GM19395 (cell line): ENCODE data around the gene MINDY3.

Source experiments
- ATAC-seq: cut with Tn5 transposase; IDR thresholded peaks from one replicate; pipeline ENCODE4 v1.9.1; 2021; ENCODE audit warnings: mild to moderate bottlenecking, moderate library complexity; ENCODE audit not compliant: unreplicated experiment

Gene MINDY3

DNA sequence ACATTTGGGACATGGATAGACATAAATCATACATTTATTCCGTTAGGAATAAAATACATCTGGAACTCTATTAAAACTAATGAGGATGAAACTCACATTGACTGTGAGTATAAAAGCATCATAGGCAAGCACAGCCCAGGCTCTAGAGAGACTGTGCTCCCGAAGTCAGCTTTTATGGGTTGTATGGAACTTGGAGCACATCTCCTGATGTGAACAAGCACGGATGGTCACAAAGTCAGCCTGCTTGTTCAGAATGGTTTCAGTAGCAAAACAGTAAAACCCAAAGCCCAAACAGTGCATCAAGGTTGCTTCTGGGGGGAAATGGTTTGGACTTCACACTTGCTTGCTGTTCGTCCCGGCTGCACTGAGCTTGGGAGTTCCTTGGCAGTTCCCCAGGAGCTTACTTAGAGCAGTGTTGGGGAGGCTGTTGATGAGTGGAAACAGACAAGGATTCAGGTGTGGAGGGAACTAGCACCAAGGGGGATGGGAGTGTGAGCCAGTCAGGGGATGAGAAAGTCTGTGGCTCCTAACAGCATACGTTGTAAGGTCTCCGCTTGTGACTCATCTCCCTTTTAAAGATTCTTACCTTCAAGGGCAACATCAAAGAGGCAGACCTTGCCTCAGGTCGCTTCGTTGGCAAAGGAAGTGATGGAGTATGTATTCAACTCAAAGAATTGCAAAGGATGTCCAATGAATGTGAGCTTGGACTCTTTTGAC, 120.9 kb downstream of the MINDY3 start:
- ATAC-seq = no peak

DNA sequence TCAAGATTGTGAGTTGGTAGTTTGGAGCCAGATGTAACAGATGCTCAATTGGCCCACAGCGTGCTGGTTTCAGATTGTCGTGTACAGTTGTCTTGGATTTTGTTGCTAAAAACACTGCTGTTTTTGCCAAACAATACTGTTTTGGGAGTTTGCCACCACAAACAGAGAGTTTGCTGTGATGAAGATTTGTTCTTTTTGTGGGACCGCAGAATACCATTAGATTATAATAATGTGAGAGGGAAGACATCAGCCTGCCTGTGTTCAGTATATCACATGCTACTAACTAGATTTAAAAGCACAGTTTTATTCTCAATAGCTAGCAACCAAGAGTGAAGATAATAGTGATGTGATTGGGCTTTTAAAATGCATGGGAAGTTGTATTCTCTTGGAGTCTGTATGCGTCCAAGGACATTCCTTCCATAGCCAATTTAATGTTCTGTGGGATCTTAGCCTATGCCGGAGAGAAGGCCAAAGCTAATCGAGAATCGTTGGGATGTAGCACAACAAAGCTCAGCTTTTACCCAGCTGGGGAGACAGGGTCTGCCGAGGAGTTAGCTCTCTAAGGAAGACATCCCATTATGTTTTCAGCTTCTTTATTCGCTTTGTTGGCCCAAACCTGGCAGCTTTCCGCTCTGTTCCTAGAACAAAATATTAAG, 121.9 kb downstream of the MINDY3 start:
- ATAC-seq = no peak

DNA sequence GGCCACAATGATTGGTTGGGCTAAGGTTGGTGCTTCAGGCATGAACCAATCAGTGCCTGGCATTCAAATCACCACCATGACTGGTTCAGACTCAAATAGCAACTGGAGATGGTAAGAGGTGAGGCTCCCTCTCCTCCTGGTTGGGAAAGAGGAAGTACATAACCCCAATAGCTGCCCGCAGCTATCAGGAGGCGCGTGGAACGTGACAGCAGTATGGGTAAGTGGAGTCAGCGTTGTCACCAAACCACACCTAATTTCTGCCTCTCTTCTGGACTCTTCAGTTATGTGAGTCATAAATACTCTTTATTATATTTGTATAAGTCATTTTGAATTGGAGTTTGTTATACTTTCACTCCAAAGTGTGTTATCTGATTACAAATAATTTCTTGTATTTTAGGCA, 122.7 kb downstream of the MINDY3 start:
- ATAC-seq = no peak

DNA sequence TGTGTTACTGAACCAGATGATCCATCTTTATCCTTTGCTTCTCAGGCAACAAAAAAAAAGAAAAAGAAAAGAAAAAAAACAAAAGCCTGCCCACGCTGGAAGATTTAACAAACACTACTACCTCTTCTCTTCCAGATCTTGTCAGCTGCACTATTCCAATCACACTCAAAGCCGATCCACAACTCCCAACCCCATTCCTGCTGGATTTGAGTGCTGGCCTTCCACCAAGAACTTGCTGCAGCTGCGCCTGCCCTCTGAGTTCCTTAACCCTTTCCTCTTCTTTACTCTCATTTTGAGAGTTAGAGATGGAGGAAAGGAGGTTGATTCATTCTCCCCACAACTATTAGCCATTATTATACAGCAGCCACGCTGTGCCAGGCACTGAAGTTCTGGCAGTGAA, 124.5 kb downstream of the MINDY3 start:
- ATAC-seq = no peak

DNA sequence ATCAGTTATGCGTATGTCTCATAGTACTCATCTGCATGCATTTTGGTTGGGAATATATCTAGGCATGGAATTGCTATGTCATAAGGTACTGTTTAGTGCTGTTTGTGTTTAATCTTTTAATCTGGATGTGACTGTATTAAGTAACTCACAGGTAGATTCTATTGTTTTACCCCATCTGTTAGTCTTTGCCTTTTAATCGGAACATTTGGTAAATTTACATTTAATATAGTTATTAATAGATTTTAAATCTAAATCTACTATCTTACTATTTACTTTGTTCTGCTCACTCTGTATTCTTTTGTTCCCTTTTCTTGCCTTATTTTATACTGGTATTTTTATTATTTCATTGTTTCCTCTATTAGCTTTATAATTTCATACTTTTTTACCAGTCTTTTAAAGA, 130.0 kb downstream of the MINDY3 start:
- no peak for ATAC-seq

DNA sequence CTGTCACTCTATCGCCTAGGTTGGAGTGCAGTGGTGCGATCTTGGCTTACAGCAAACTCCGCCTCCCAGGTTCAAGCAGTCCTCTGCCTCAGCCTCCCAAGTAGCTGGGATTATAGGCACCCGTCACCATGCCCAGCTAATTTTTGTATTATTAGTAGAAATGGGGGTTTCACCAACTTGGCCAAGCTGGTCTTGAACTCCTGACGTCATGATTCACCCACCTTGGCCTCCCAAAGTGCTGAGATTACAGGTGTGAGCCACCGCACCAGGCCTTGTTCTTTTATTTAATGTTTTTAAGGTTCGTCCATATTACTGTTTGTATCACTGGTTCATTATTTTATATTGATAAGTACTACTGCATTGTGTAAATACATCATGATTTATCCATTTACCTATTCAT, 130.4 kb downstream of the MINDY3 start:
- ATAC-seq = no peak
